GM19463 (cell line): ENCODE data around the gene SYP.
"Not testable (repeated sequence)": the region's sequence is repeated elsewhere in the genome, so short reads cannot be mapped to it uniquely, and the experiment has no call there.

Experiments used
- ATAC-seq: cut with Tn5 transposase; IDR thresholded peaks from one replicate; pipeline ENCODE4 v1.9.1; 2021; ENCODE audit warnings: mild to moderate bottlenecking, moderate library complexity; ENCODE audit not compliant: unreplicated experiment

Gene SYP

DNA sequence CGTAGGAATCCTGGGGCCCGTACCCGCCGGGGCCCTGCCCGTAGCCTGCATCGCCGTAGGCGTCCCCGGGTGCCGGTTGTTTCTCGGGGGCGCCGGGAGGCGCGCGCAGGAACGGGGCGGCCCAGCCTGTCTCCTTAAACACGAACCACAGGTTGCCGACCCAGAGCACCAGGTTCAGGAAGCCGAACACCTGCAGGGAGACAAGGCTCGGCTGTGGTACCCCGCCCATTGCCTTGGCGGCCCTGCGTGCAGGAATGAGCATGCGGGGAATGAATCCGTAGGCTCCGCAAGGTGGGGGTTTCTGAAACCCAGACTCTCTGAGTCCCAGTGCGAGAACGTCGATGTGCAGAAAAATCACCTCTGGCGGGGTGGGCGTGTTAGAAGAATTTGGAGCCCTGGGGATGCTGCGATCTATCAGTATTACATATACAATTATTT lies 8.4 kb downstream of the SYP start:
- peak; percentile 4 for ATAC-seq

DNA sequence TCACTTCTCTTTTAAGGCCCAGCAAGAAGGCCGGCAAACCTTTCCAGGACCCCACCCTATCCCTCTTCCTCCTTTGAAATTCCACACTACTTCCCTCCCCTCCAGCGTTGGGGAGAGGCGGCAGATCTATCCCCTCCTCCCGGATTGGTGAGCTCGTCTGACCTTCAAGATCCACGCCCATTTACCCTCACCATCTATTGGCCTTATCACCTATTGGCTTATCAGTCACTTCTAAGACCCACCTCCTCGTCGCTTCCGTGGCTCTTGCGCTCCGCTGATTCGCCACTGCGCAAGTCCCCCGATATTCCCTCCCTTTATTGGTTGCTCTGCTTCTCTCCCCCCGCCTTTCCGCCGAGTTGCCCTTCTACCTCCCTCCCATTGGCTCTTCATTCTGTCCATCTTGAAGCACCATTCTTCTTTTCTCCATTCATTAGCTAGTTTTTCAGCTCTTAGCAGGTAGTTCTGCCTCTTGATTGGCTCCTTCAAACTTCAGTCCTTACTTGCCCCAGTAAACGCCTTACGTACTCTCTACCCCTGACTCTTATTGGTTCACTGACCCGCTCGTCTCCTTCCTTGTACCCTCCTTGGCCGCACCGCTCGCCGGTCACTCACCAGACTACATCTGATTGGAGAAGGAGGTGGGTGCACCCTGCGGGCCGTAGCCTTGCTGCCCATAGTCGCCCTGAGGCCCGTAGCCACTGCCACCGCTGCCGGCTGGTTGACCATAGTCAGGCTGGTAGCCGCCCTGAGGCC lies 9.0 kb downstream of the SYP start:
- ATAC-seq = peak; percentile 87

DNA sequence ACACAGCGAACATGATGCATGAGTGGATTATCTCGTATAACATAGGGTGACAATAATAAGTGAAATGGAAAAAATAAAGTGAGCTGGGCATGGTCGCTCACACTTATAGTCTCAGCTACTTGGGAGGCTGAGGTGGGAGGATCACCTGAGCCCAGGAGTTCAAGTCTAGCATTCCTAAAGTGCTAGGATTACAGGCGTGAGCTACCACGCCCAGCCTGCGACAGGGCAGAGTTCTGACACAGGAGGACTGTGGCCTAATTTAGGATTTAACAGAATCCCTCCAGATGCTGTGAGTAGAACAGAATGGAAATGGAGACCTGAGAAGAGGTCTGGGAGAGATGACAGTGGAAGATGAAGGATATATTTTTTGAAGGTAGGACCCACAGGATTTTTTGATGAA lies 10.4 kb downstream of the SYP start:
- no peak for ATAC-seq

DNA sequence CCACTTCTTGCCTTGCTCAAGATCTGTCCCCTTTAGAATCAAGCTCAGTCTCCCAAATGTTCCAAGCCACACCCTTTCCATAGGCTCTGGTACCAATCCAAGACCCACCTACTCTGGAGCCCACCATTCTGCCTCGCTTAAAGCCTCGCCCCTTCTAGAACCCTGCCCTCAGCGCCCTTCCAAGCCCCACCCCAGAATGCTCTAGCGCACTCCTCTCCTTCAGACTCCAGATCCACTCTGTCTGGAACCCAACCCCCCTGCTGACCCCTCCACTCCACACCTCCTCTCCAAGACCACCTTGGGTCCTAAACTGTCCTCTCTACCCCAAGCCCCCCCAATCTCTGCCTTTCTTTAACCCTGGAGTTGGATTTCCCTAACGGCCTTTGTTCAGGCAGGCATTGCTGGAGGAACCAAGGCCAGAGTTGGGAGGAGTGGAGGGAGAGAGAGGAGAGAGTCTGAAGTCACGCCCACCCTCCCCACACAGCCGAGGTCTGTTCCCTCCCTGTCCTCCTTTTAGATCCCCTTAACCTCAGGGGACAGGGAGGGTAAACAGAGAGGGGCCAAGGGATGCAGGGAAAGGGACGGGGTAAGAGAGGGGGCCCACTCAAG lies 11.4 kb downstream of the SYP start:
- no peak for ATAC-seq

DNA sequence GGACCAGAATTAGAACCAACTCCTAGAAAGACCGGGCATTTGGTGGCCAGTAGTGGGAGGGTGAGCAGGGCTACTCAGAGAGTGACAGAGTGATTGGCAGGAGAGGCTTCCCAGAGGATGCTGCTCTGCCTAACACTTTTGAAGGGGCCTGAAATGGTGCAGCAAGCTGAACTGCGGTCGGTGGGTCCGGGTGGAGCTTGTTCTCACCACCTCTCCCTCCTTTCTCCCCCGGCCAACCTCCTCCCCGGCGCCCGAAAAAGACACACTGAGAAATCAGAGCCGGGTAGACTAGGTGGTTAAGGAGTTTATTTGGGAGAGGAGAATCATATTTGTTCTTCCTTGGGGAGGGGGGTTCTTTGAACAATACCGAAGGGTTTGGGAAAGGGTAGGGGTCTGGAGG lies 12.5 kb downstream of the SYP start:
- ATAC-seq = no peak

DNA sequence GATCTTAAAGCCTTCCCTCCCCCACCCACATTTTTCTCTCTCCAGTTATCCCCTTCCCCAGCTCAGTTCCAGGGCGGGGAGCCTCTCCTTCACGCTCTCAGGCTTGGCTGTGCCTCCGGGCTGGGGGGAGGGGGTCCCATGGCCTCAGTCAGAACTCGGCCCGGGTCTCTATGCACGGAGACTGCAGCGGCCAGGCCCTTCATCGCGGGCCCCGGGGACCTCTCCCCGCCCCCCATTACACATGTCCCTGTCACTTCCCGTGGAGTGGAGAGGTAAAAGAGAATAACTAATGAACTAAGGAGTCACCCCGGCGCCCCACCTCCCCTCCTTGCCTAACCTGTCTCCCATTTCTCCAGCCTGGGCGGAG lies 13.0 kb downstream of the SYP start:
- ATAC-seq = no peak

DNA sequence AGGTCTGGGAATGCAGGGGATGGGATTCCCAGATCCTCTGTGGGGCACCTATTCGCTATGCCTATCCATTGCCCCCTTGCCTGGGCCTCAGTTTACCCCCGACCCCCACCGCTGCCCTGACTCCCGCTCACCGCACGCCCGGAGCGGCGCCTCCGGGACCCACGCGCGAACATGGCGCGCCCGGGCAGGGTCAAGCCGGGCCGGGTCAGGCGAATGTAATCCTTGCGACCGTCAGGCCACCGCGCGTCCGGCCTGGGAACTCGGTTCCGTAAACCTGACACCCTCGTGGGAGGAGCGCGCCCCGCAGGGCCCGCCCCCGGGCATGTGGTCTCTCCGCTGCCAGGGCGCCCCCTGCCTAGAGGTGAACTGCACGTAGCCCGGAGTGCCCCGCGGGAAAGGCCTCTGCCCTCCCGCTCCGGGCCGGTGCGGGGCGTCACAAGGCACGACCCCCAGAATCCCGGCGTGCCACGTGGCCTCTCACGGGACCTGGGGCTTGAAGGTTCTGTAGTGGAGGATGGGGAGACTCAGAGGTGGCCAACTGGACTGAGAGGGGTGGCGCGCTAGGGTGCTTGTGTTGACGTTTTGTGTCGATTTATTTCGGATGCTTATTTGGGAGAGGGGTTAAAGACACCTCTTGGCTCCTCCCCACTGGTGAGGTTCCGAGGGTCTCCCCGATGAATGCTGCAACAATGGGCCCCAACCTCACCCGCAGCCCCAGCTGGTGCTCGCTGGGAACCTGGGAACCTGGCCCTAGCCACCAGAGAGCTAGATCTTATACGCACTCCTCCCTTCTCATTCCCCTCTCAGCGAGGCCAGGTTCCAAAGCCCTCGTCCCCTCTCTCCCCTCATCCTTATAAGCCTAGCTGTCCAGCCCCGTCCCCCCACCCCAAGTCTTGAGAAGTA lies 13.6 kb downstream of the SYP start, which contains the start of gene PRICKLE3:
PRICKLE3 (minus strand) TSS at position 249 of the 903 bp plus-strand sequence; CDS start at position 173, 76 bp downstream.
- ATAC-seq = peak; percentile 25

DNA sequence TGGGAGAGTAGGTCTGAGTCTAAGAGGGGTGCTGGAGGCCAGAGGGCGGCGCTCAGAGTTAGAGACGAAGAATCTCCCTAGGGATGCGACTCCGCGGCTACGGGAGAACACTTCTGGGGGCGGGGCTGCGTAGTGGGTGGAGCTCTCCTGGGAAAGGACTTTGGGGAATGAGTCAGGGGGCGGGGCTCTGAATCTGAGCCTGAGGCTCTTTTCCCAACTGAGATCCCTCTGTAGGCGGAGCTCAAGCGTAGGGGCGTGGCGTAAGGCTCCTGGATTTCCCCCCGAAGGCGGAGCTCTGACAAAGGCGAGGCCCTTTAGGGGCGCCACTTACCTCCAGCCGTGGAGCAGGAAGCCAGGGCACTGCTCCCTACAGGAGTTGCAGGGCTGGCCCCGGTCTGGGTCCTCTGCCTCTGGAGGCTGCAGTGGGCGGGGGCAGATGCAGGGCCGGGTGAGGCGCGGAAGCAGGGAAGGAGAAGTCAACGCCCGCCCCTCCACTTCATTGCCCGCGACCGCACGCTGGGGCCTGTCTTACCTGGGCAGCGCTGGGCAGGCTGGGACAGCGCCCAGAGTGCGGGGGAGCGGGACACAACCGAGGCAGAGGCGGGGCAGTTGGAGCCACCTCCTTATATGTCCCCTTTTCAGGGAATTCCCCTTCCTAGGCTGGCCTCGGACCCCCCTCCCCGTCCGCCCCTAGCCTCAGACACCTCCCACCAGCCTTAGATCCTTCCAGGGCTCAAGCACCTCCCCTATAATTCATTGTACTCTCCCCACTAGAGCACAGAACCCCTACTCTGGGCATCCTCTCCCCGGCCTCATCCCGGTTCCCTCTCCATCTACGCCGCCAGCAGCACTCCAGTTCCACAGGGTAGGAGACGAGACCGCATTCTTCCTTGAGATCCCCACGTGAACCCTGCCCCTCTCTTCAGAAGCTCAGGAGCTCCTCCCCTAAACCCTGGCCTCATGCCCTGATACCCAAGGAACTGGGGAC lies 15.4 kb downstream of the SYP start:
- ATAC-seq = peak; percentile 46

DNA sequence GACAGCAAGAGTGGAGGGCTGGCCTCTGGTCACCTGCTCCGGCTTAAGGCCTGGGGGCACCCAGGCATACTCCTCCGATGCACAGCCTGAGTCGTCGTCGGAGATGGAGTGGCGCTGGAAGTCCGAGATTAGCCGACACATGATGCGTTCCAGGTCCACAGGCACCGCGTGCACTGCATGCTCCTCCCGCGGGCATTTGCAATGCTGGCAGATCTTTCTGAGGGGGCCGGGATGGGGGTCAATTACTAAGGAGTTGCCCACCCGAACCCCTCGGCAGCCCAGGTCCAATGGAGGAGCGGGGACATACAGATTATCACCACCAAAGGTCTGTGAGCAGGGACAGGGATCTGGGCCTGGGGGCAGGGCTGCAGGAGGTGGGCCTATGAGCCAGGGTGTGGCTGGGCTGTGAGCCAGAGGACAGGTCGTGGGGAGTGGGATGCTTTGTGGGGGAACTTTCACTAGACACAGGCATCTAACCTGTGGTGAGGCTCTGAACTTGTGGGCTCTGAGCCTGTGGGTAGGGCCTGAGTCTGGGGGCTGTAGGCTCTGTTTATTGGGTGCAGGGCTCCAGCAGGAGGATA lies 16.2 kb downstream of the SYP start:
- ATAC-seq = no peak

DNA sequence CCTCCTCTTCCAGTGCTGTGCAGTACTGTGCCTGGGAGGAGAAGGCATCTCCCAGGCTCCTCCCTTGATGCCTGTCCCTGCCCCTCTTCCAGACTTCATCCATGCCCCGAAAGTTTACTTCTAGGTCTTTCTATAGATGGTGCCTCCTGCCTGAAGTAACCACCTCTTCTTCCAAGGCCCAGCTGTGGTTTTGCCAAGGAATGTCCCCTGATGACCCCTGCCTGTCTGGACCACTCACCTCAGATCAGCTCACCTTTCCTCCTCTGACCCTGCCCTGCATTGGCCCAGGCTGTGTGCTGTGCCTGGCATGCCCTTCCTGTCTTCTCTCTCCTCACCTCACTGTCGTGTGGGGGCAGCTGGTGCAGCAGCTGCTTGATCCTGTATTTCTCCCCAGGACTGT lies 20.6 kb downstream of the SYP start:
- no peak for ATAC-seq

DNA sequence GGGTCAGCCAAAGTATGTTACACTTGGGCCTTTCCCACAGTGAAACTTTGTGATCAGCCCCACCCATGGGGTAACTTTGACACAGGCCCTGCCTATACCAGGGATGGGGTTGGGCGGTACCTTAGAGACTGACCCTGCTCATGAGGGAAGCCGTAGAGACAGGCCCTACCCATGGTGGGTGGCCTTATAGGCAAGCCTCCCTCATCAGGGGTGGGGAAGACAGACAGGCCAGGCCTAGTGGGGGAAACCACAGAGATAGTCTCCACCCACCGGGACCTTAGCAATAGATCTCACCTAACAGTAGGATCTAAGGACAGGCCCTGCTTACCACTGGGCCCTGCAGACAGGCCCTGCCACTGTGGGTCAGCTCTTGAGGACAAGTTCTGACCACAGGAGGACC lies 21.5 kb downstream of the SYP start:
- ATAC-seq = no peak

DNA sequence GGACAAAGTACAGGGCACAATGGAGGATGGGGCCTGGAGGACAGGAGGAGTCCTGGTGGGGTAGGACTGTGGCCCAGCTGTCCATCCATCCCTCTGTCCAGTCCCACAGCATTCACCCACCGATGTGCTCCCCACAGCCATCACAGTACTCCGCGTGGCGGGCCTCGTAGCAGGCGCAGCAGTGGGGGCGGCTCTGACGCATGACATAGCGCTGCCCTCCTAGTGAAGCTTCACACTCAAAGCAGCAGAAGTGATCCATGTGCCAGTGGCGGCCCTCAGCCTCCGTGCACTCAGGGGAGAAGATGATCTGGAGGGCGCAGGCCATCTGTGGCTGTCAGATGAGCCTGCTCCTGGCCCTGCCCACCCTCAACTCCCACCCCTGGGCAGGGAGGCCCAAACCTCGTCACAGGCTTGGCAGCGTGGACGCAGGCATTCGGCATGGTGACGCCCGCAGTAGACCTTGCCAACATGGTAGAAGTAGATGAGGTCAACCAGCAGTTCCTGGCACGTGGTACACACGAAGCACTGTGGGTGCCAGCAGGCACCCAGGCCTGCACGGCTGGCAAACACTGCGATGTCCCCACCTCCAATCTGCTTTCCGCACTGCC lies 22.0 kb downstream of the SYP start:
- no peak for ATAC-seq

DNA sequence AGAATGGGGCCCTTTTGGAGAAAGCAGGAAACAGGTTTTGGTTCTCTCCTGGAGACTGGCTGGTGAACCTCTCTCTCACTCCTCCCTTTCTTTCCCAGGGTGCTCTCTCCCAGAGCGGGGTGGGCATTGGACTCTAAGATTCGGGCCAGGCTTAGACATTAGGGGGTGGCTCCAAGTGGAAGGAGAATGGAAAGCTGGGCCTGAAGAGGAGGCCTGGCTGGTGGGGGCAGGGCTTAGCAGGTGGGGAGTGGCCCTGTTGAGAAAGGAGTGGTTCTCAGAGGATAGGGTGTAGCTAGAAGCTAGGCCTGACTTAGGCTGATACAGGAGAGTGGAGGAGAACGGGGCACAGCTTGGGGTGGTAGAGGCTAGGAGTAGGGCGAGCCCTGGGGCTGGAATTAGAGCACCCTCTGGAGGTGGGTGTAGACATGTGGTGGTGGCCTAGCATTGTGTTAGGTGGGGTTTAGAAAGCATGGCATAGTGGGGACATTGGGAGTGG lies 22.6 kb downstream of the SYP start:
- ATAC-seq = no peak

DNA sequence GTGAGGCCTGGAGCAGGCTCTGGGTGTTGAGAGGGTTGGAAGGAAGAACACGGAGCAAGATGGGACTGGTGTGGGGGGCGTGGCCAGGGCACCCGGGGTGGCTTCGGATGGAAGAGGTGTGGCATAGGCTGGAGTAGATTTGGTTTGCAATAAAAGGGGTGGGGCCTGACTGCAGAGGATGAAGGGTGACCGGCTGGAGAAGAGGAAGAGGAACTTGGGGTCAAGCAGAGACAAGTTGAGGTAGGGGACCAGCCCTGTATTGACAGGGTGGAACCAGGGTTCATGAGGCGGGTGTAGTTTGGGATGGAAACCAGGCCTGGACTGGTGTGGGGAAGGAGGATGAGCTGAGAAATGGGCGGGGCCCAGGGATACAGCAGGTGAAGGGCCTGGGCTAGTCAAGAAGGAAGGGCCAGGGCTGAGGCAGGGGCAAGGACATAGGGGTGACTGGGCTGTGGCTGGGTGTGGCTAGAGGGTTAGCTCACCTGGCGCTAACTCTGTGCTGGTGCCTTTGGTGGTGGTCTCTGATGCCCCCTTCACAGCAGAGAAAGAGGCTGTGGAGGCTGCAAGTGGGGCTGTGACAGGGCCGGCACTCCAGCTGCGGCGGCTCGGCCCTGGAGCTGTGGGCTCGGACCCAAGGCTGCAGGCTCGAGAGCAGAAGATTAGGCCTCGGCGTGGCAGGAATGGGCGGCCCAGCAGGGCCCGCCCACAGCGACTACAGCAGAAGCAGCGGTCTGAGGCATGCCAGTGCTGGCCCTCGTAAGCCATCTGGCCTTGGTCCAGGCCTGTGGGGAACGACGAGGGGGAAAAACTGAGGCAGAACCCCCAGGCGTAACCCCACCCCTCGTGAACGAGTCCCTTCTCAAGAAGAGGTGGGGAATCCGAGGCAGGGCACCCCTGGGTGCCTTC lies 23.3 kb downstream of the SYP start:
- no peak for ATAC-seq

DNA sequence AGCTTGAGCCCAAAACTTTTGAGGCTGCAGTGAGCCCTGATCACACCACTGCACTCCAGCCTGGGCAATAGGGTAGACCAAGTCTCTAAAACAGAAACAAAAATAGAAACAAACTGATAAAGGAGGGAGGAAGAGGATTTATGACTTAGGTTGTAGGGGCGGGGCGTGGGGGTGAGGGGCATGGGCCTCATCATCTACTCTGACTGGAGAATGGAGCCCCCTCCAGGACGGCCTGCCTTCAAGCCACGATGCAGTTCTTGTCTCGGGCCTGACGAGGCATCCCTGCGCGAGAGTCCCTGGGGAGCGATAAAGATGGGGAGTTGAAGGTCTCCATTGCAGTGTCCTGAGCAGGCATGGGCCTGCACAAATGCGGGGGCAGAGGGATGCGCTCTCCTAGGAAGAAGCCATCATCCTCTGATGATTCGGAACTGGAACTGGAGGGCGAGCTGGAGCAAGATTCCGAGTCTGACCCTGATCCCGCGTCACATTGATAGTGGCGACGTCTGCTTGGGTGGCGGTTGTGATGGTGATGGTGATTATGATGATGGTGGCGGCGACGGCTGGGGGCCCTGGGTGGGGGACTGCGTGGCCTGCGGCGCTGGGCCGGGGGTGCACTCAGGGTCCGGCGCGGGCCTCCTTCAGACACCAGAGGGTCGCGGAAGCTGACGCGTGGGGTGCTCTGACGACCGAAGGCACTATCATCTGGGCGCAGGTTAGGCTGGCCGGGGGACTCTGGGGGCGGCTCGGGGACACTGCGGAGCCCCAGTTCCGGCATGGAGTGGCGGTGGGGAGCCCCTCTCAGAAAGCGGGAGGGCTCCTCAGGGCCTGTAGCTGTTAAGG lies 24.3 kb downstream of the SYP start:
- no peak for ATAC-seq

DNA sequence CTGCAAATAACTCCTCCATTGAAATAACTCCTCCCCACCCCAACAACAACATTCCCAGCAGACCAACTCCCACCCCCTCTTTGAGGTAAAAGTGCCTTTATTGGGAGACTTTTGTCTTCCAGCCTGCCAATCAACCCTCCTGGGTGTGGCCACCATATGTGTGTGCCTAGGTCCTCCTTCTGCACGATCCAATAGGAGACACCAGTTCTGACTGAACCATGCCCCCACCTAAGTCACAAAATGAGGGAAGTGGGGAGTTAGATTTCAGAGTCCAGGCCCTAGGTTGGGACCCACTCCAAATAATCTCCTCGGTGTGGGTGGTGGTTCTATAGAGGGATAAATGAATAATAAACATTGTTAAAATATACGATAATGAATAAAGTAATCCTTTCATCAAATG lies 25.3 kb downstream of the SYP start:
- no peak for ATAC-seq

DNA sequence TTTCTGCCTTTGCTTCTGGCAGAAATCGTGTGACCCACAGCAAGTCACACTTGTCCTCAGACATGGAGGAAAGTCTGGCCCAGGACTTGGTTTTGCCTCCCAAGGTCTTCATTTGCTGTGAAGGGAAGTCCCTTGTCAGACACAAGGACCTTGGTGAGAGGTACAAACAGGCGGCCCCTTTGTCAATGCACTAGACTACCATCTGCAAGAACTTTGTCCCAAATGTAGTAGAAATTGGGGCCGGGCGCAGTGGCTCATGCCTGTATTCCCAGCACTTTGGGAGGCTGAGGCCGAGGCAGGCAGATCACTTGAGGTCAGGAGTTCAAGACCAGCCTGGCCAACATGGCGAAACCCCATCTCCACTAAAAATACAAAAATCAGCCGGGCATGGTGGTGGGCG lies 26.4 kb downstream of the SYP start:
- ATAC-seq = not testable (repeated sequence)
